Trophoblast cell (in vitro differentiated cells and primary cell): ENCODE measurements around the gene C19orf38.
A peak's percentile ranks its signal among the peaks of the same experiment; 100 is the strongest.

Source experiments
- DNase-seq, 2 donors: peaks; one replicate each; pipeline ENCODE4 v3.0.0-alpha.2; 2016
- H2AFZ ChIP-seq: 2 replicates; pipeline ENCODE4 v1.6.1; 2013; ENCODE audit warnings: low read length, moderate library complexity, mild to moderate bottlenecking; ENCODE audit not compliant: insufficient read depth, poor library complexity
- H2AK5ac ChIP-seq: 2 replicates; pipeline ENCODE4 v1.6.1; 2013; ENCODE audit warnings: mild to moderate bottlenecking, low read length
- H2BK120ac ChIP-seq: 2 replicates; pipeline ENCODE4 v1.6.1; 2013; ENCODE audit warnings: low read length, mild to moderate bottlenecking, moderate library complexity; ENCODE audit not compliant: insufficient read depth, poor library complexity
- H2BK12ac ChIP-seq: 2 replicates; pipeline ENCODE4 v1.6.1; 2013; ENCODE audit warnings: mild to moderate bottlenecking, low read length, moderate library complexity
- H2BK5ac ChIP-seq: 2 replicates; pipeline ENCODE4 v1.6.1; 2013; ENCODE audit warnings: low read length, low read depth, moderate library complexity, mild to moderate bottlenecking; ENCODE audit not compliant: poor library complexity
- H3K14ac ChIP-seq: 2 replicates; pipeline ENCODE4 v1.6.1; 2013; ENCODE audit warnings: mild to moderate bottlenecking, low read length
- H3K18ac ChIP-seq: 2 replicates; pipeline ENCODE4 v1.6.1; 2013; ENCODE audit warnings: mild to moderate bottlenecking, low read length
- H3K23ac ChIP-seq: 2 replicates; pipeline ENCODE4 v1.6.1; 2013; ENCODE audit warnings: low read length
- H3K27ac ChIP-seq: 2 replicates; pipeline ENCODE4 v1.5.1; 2013; ENCODE audit warnings: low read depth, mild to moderate bottlenecking, inconsistent platforms, low read length, moderate library complexity
- H3K27me3 ChIP-seq: 2 replicates; pipeline ENCODE4 v1.6.1; 2013; ENCODE audit warnings: inconsistent platforms, mild to moderate bottlenecking, low read length, moderate library complexity; ENCODE audit not compliant: insufficient read depth
- H3K36me3 ChIP-seq, 2 experiments: 1 replicate in 1 of 2; 2 replicates in 1 of 2; pipeline ENCODE4 v1.6.1; 2013; ENCODE audit warnings: low read length in 2 of 2, mild to moderate bottlenecking in 2 of 2, moderate library complexity in 1 of 2; ENCODE audit not compliant: insufficient read depth in 2 of 2, control insufficient read depth in 1 of 2
- H3K4ac ChIP-seq: 2 replicates; pipeline ENCODE4 v1.6.1; 2013; ENCODE audit warnings: low read depth, mild to moderate bottlenecking, low read length, moderate library complexity
- H3K4me1 ChIP-seq, 2 experiments: 1 replicate in 1 of 2; 2 replicates in 1 of 2; pipeline ENCODE4 v1.6.1; 2013; ENCODE audit warnings: low read length in 2 of 2, mild to moderate bottlenecking in 2 of 2, moderate library complexity in 1 of 2; ENCODE audit not compliant: insufficient read depth in 2 of 2, control insufficient read depth in 1 of 2
- H3K4me2 ChIP-seq: 2 replicates; pipeline ENCODE4 v1.6.1; 2013; ENCODE audit warnings: inconsistent platforms, mild to moderate bottlenecking, low read length, moderate library complexity
- H3K4me3 ChIP-seq: 2 replicates; pipeline ENCODE4 v1.5.1; 2013; ENCODE audit warnings: mild to moderate bottlenecking, low read depth, low read length, inconsistent platforms
- H3K79me1 ChIP-seq: one replicate; pipeline ENCODE4 v1.6.1; 2013; ENCODE audit warnings: low read length
- H3K79me2 ChIP-seq: 2 replicates; pipeline ENCODE4 v1.6.1; 2013; ENCODE audit warnings: low read length, mild to moderate bottlenecking; ENCODE audit not compliant: control insufficient read depth, insufficient read depth, poor library complexity
- H3K9ac ChIP-seq: 2 replicates; pipeline ENCODE4 v1.6.1; 2013; ENCODE audit warnings: mild to moderate bottlenecking, low read length
- H3K9me3 ChIP-seq: 2 replicates; pipeline ENCODE4 v1.6.1; 2013; ENCODE audit warnings: low read depth, mild to moderate bottlenecking, control low read depth, inconsistent platforms, low read length; ENCODE audit not compliant: insufficient read depth
- H4K12ac ChIP-seq: 2 replicates; pipeline ENCODE4 v1.6.1; 2013; ENCODE audit warnings: low read depth, mild to moderate bottlenecking, low read length, moderate library complexity
- H4K8ac ChIP-seq: 2 replicates; pipeline ENCODE4 v1.6.1; 2013; ENCODE audit warnings: low read depth, mild to moderate bottlenecking, low read length, moderate library complexity
- H4K91ac ChIP-seq: one replicate; pipeline ENCODE4 v1.6.1; 2013; ENCODE audit warnings: low read depth, mild to moderate bottlenecking, low read length, moderate library complexity
- WGBS: extraction: QIAGEN DNeasy Blood & Tissue Kit; methylation state at CpG from one replicate; pipeline ENCODE4 v1.1.7; 2013; ENCODE audit warnings: missing lambda C conversion rate; ENCODE audit not compliant: insufficient read length, insufficient coverage; ENCODE audit errors: extremely low coverage; 5-methylcytosine and 5-hydroxymethylcytosine counted together

C19orf38 gene

DNA sequence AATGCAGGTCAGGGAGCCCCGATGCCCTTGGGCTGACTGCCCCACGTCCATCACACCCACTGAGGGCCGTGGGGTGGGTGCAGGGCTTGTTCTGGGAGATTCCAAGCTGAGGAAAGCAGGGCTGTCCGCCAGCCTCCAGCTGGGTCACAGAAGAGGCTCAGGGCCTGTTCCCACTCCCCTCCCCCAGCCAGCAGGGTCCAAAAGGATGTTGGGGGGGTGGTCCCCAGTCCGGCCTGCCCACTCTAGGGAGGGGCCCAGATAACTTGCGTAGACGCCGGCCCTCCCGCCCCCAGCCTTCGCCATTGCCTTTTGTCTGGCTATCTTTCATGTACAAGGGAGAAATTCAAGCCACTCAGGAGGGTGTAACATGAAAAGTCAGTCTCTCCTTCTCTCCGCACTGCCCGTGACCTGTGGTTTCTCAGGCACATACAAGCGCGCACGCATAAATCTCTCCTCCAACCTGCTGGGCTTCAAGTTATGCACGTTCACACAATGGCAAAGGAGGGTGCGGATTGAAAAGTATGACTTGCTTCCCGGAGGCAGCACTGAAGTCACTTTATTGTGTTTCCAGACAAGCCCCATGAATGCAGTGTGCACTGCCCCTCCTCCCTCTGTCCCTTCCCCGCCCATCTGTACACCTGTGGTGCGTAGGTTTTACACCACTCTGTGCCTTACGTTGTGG, 43.3 kb downstream of the C19orf38 start:
- no peak overlapping the region for H3K18ac ChIP-seq
- H2BK120ac ChIP-seq, result no peak overlapping the region
- no peaks in the 10 kb centered on the region for H3K27me3 ChIP-seq
- no peak overlapping the region for H3K23ac ChIP-seq
- H2BK5ac ChIP-seq, result no peak overlapping the region
- no peak overlapping the region for H3K4me2 ChIP-seq
- H4K8ac ChIP-seq, result no peak overlapping the region
- no peak overlapping the region for H4K12ac ChIP-seq
- peaks cover 0 to 4% of the 10 kb centered on the region in 2 experiments for H3K36me3 ChIP-seq
- no peak overlapping the region for H3K4me3 ChIP-seq
- no peak overlapping the region for H2BK12ac ChIP-seq
- H3K79me2 ChIP-seq, result peaks cover 21% of the 10 kb centered on the region
- H3K27ac ChIP-seq, result peak overlapping the region; percentile 29
- WGBS, result no CpG with 5 or more reads among the region's 21 CpGs
- no peak overlapping the region for H3K9ac ChIP-seq
- no peak overlapping the region for H2AFZ ChIP-seq
- peaks cover 16% of the 10 kb centered on the region for H3K79me1 ChIP-seq
- DNase-seq, result peak in 1 of 2 donors; percentile 13
- H2AK5ac ChIP-seq, result no peak overlapping the region
- peaks cover 38 to 39% of the 10 kb centered on the region in 2 experiments for H3K4me1 ChIP-seq
- H4K91ac ChIP-seq, result no peak overlapping the region
- peak overlapping the region; percentile 15 for H3K4ac ChIP-seq
- H3K9me3 ChIP-seq, result peaks cover 1% of the 10 kb centered on the region
- peak overlapping the region; percentile 27 for H3K14ac ChIP-seq

DNA sequence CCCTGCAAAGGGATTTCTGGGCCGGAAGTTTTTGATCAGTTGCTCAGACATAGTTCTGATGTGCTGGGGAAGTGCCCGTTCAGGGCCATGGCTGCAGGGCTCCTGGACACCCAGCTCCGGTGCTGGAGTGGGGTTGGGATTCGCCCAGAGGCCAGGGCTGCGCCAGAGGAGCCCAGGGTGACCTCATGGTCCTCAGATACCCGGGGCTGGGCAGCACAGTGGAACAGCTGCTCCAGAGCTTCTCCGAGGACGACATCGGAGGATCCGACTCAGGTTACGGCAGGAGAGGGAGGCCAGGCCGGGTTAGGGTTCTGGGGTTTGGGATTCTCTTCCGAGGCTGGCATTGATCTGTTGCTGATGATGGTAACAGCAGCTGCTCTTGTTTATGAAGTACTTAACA, 44.0 kb downstream of the C19orf38 start:
- Histone ChIP-seq H3K36me3 (peaks cover 0 to 4% of the 10 kb centered on the region in 2 experiments), H3K4ac (peak overlapping the region; percentile 35), H4K12ac (no peak overlapping the region), H3K23ac (no peak overlapping the region), H2BK5ac (no peak overlapping the region), H4K8ac (no peak overlapping the region), H3K9me3 (peaks cover 1% of the 10 kb centered on the region), H3K79me1 (peaks cover 13% of the 10 kb centered on the region), H2BK12ac (no peak overlapping the region), H3K14ac (no peak overlapping the region), H3K27ac (no peak overlapping the region), H3K4me3 (no peak overlapping the region), H3K79me2 (peaks cover 16% of the 10 kb centered on the region), H3K27me3 (no peaks in the 10 kb centered on the region), H3K4me2 (no peak overlapping the region), H3K18ac (peak overlapping the region; percentile 26), H2AK5ac (no peak overlapping the region), H4K91ac (no peak overlapping the region), H3K9ac (no peak overlapping the region), H3K4me1 (peaks cover 37% of the 10 kb centered on the region in 2 experiments), H2AFZ (no peak overlapping the region), H2BK120ac (no peak overlapping the region)
- no peak for DNase-seq
- WGBS, result no CpG with 5 or more reads among the region's 13 CpGs

DNA sequence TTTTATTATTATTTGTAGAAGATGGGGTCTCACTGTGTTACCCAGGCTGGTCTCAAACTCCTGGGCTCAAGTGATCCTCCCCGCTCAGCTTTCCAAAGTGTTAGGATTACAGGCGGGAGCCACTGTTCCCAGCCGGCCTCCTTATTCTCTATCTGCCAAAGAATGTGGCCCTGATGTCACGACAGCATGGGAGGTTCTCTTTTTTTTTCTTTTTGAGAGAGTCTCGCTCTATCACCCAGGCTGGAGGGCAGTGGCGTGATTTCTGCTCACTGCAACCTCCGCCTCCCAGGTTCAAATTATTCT, 46.6 kb downstream of the C19orf38 start:
- Histone ChIP-seq H3K23ac (no peak overlapping the region), H3K4me1 (peaks cover 21% of the 10 kb centered on the region in 2 experiments), H3K79me1 (no peaks in the 10 kb centered on the region), H3K79me2 (peaks cover 16% of the 10 kb centered on the region), H3K14ac (no peak overlapping the region), H4K91ac (no peak overlapping the region), H3K9ac (no peak overlapping the region), H3K27me3 (no peaks in the 10 kb centered on the region), H2BK5ac (no peak overlapping the region), H4K12ac (no peak overlapping the region), H3K4me2 (no peak overlapping the region), H3K18ac (no peak overlapping the region), H2BK12ac (no peak overlapping the region), H2AFZ (no peak overlapping the region), H3K36me3 (peaks cover 0 to 8% of the 10 kb centered on the region in 2 experiments), H4K8ac (no peak overlapping the region), H3K9me3 (no peaks in the 10 kb centered on the region), H3K4me3 (no peak overlapping the region), H3K27ac (no peak overlapping the region), H2AK5ac (no peak overlapping the region), H3K4ac (no peak overlapping the region), H2BK120ac (no peak overlapping the region)
- DNase-seq, result no peak
- WGBS, result no CpG with 5 or more reads among the region's 7 CpGs

DNA sequence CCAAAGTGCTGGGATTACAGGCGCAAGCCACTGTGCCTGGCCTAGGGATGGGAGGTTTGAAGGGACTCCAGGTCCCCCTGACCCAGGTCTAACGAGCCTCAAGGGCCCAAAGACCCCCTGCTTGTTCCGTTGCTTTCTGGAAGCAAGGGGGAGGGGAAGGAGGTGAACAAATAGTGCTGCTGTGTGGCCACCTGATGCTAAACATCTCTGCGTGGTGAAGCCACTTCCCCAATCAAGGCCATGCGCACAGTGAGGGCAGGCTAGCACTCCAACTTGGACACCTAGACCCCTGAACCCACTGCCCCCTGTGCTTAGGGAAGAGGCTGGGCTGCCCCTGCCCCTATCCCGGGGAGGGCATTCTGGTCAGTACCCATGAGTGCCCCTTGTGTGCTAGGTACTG, 47.1 kb downstream of the C19orf38 start:
- no peak overlapping the region for H4K12ac ChIP-seq
- no peak overlapping the region for H4K8ac ChIP-seq
- no peak overlapping the region for H3K9ac ChIP-seq
- H3K4ac ChIP-seq, result peak overlapping the region; percentile 21
- H3K23ac ChIP-seq, result no peak overlapping the region
- no peak overlapping the region for H2BK12ac ChIP-seq
- H3K27ac ChIP-seq, result no peak overlapping the region
- H4K91ac ChIP-seq, result no peak overlapping the region
- no peak overlapping the region for H2AK5ac ChIP-seq
- H3K4me3 ChIP-seq, result no peak overlapping the region
- no peak overlapping the region for H2BK120ac ChIP-seq
- WGBS, result no CpG with 5 or more reads among the region's 6 CpGs
- H3K4me2 ChIP-seq, result no peak overlapping the region
- H3K79me1 ChIP-seq, result no peaks in the 10 kb centered on the region
- peaks cover 21% of the 10 kb centered on the region in 2 experiments for H3K4me1 ChIP-seq
- peaks cover 16% of the 10 kb centered on the region for H3K79me2 ChIP-seq
- peaks cover 0 to 8% of the 10 kb centered on the region in 2 experiments for H3K36me3 ChIP-seq
- H2BK5ac ChIP-seq, result no peak overlapping the region
- H3K27me3 ChIP-seq, result no peaks in the 10 kb centered on the region
- no peaks in the 10 kb centered on the region for H3K9me3 ChIP-seq
- peak overlapping the region; percentile 67 for H3K18ac ChIP-seq
- no peak for DNase-seq
- H2AFZ ChIP-seq, result no peak overlapping the region
- H3K14ac ChIP-seq, result no peak overlapping the region
